ENCODE results near the gene PLXDC1. TPM values are rescaled to one million over a fixed set of nuclear protein-coding genes. Genes with fewer than 3 reads are reported as not detected.

Gene PLXDC1
- not detected in 2 replicates for total RNA-seq (2014; rRNA removed; shearing (Covaris generic); ENCODE audit: low replicate concordance)

- H3K4me1 ChIP-seq (ENCODE audit: low read length), result peaks cover 17% of the 10 kb centered on the region
- H4K20me1 ChIP-seq (ENCODE audit: insufficient read depth, low read depth, low read length), result no peaks in the 10 kb centered on the region
- no peak within 1 kb of the TSS for H3K27ac ChIP-seq (ENCODE audit: low read length)
- H3K9me2 ChIP-seq (replicated peaks; ENCODE audit: insufficient read depth, low read length), result no peaks in the 10 kb centered on the region
- no peaks in the 10 kb centered on the region for H3K79me2 ChIP-seq (ENCODE audit: low read length)
- peak within 1 kb of the TSS; percentile 90; the same call in 1 of the 2 replicates for H3K4me3 ChIP-seq (ENCODE audit: low read length)
- no peak for DNase-seq
- no peak within 1 kb of the TSS for H3K9ac ChIP-seq (ENCODE audit: low read length)
- no peaks in the 10 kb centered on the region for H3K27me3 ChIP-seq (ENCODE audit: low read length)
- H2AFZ ChIP-seq (ENCODE audit: low read length), result no peak within 1 kb of the TSS
- no peaks in the 10 kb centered on the region for H3K9me3 ChIP-seq (ENCODE audit: low read length)
- H3K36me3 ChIP-seq (ENCODE audit: insufficient read depth, low read length), result no peaks in the 10 kb centered on the region
- peak within 1 kb of the TSS; percentile 69 for H3K4me2 ChIP-seq (ENCODE audit: low read depth, low read length, poor library complexity, severe bottlenecking)
Observed at GRCh38 chr17:39151150-39151942, at the start of gene PLXDC1. TSS of gene PLXDC1 (minus strand) at chr17:39151637. CDS start at chr17:39151437, 200 bp downstream.

- Histone ChIP-seq H2AFZ (ENCODE audit: low read length) (no peak overlapping the region), H3K27me3 (ENCODE audit: low read length) (no peaks in the 10 kb centered on the region)
Observed at GRCh38 chr17:39200957-39201510, 49.6 kb upstream of the PLXDC1 start.

GRCh38 chr17:39200070-39200879, 48.8 kb upstream of the PLXDC1 start, which contains the start of gene RPL19:
TSS of gene RPL19 (plus strand) at chr17:39200283. CDS start at chr17:39200345, 62 bp downstream.
- H3K36me3 ChIP-seq (ENCODE audit: insufficient read depth, low read length), result peaks cover 34% of the 10 kb centered on the region

More at GRCh38 chr17:39200957-39201510, 49.6 kb upstream of the PLXDC1 start:
- H3K27ac ChIP-seq (ENCODE audit: low read length), result peak overlapping the region; percentile 88
- H3K9me3 ChIP-seq (ENCODE audit: low read length), result no peaks in the 10 kb centered on the region
- H3K36me3 ChIP-seq (ENCODE audit: insufficient read depth, low read length), result peaks cover 34% of the 10 kb centered on the region
- H3K4me2 ChIP-seq (ENCODE audit: low read depth, low read length, poor library complexity, severe bottlenecking), result peak overlapping the region; percentile 97
- DNase-seq, result peak; percentile 64
- peak overlapping the region; percentile 90 for H3K9ac ChIP-seq (ENCODE audit: low read length)
- H3K79me2 ChIP-seq (ENCODE audit: low read length), result peaks cover 37% of the 10 kb centered on the region
- peak overlapping the region; percentile 77 for H3K4me3 ChIP-seq (ENCODE audit: low read length)
- H4K20me1 ChIP-seq (ENCODE audit: insufficient read depth, low read depth, low read length), result peaks cover 25% of the 10 kb centered on the region
- H3K4me1 ChIP-seq (ENCODE audit: low read length), result peaks cover 46% of the 10 kb centered on the region
- no peaks in the 10 kb centered on the region for H3K9me2 ChIP-seq (replicated peaks; ENCODE audit: insufficient read depth, low read length)

GRCh38 chr17:39199820-39200069, 48.3 kb upstream of the PLXDC1 start:
- DNase-seq, result peak; percentile 98
- no peaks in the 10 kb centered on the region for H3K27me3 ChIP-seq (ENCODE audit: low read length)

More at GRCh38 chr17:39200070-39200879, 48.8 kb upstream of the PLXDC1 start, which contains the start of gene RPL19:
- peaks cover 54% of the 10 kb centered on the region for H3K4me1 ChIP-seq (ENCODE audit: low read length)
- DNase-seq, result no peak
- no peaks in the 10 kb centered on the region for H3K27me3 ChIP-seq (ENCODE audit: low read length)
- H2AFZ ChIP-seq (ENCODE audit: low read length), result peak within 1 kb of the TSS; percentile 91
- no peaks in the 10 kb centered on the region for H3K9me3 ChIP-seq (ENCODE audit: low read length)
- H3K9me2 ChIP-seq (replicated peaks; ENCODE audit: insufficient read depth, low read length), result no peaks in the 10 kb centered on the region
- peaks cover 44% of the 10 kb centered on the region for H3K79me2 ChIP-seq (ENCODE audit: low read length)
- peak within 1 kb of the TSS; percentile 90 for H3K9ac ChIP-seq (ENCODE audit: low read length)
- H3K27ac ChIP-seq (ENCODE audit: low read length), result peak within 1 kb of the TSS; percentile 88
- H4K20me1 ChIP-seq (ENCODE audit: insufficient read depth, low read depth, low read length), result peaks cover 25% of the 10 kb centered on the region
- H3K4me3 ChIP-seq (ENCODE audit: low read length), result peak within 1 kb of the TSS; percentile 77
- peak within 1 kb of the TSS; percentile 97 for H3K4me2 ChIP-seq (ENCODE audit: low read depth, low read length, poor library complexity, severe bottlenecking)

DNA sequence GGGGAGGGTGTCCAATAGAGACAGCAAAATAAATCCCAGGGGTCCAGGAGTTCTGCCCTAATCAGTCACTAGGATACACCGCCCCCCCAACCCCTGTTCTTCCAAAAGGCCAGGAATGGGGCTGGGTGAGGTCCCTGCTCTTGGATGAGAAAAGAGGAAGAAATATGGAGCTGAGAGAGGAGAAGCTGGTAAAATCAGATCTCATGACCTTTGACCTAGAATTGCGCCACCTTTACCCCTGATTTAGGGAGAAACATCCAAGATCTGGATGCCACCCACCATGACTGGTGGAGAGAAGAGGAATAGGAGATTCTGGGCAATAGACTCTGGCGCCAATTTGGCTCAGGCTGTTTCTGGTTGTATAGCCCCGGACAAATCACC, 46.7 kb upstream of the PLXDC1 start:
- Histone ChIP-seq H3K9me3 (ENCODE audit: low read length) (no peaks in the 10 kb centered on the region), H3K36me3 (ENCODE audit: insufficient read depth, low read length) (peaks cover 26% of the 10 kb centered on the region), H3K9me2 (replicated peaks; ENCODE audit: insufficient read depth, low read length) (no peaks in the 10 kb centered on the region), H3K4me2 (ENCODE audit: low read depth, low read length, poor library complexity, severe bottlenecking) (peak overlapping the region; percentile 97), H3K9ac (ENCODE audit: low read length) (peak overlapping the region; percentile 90), H3K4me1 (ENCODE audit: low read length) (peaks cover 73% of the 10 kb centered on the region), H3K27me3 (ENCODE audit: low read length) (no peaks in the 10 kb centered on the region), H3K79me2 (ENCODE audit: low read length) (peaks cover 62% of the 10 kb centered on the region), H4K20me1 (ENCODE audit: insufficient read depth, low read depth, low read length) (peaks cover 22% of the 10 kb centered on the region), H3K4me3 (ENCODE audit: low read length) (peak overlapping the region; percentile 77), H3K27ac (ENCODE audit: low read length) (peak overlapping the region; percentile 88), H2AFZ (ENCODE audit: low read length) (0 out of 2 replicates have a peak overlapping the region, but pooled peaks have one; percentile 18)
- peak; percentile 56 for DNase-seq

More at GRCh38 chr17:39199820-39200069, 48.3 kb upstream of the PLXDC1 start:
- peak overlapping the region; percentile 91 for H2AFZ ChIP-seq (ENCODE audit: low read length)
- no peaks in the 10 kb centered on the region for H3K9me2 ChIP-seq (replicated peaks; ENCODE audit: insufficient read depth, low read length)
- no peaks in the 10 kb centered on the region for H3K9me3 ChIP-seq (ENCODE audit: low read length)
- H3K9ac ChIP-seq (ENCODE audit: low read length), result peak overlapping the region; percentile 90
- H3K27ac ChIP-seq (ENCODE audit: low read length), result peak overlapping the region; percentile 88
- H4K20me1 ChIP-seq (ENCODE audit: insufficient read depth, low read depth, low read length), result peaks cover 25% of the 10 kb centered on the region
- peaks cover 30% of the 10 kb centered on the region for H3K36me3 ChIP-seq (ENCODE audit: insufficient read depth, low read length)
- peak overlapping the region; percentile 77 for H3K4me3 ChIP-seq (ENCODE audit: low read length)
- H3K79me2 ChIP-seq (ENCODE audit: low read length), result peaks cover 50% of the 10 kb centered on the region
- H3K4me2 ChIP-seq (ENCODE audit: low read depth, low read length, poor library complexity, severe bottlenecking), result peak overlapping the region; percentile 97
- peaks cover 59% of the 10 kb centered on the region for H3K4me1 ChIP-seq (ENCODE audit: low read length)

DNA sequence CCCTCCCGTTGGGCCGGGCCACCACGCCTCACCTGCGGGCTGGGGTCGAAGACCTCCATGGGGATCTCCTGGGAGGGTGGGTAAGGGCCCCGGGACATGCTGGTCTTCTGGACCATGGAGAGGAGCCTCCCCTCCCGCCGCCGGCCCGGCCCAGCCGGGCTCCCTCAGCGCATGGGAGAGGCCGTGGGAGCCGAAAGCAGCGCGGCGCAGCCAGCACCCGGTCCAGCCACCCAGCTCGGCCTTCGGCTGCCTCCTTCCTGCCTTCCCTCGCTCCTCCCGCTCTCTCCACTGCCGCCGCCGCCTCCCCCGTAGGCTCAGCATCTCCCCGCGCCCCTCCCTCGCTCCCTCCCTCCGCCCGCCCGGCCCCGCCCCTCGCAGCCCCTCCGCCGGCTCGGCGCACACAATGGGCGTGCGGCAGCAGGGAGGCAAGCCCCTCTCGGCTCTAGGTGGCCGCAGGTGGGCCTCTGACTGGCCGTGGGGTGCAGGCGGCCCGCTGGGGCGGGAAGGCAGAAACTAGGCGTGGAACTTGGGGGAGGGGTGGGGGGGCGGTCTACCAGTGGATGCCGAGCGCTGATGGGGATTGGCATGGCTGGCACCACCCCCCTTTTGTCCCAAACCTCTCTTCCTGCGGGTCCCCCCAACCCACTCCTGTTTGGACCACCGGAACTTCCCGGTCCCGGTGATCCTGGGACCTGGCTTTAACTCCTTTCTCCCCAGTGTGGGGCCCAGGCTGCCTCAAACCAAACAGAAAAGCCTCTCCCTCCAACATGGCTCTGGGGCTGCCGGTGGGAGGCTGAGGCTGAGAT, 46.1 kb upstream of the PLXDC1 start, which contains the start of gene CACNB1:
Gene CACNB1 (minus strand): TSS at position 290 of the 806 bp plus-strand sequence. CDS start 174 bp downstream, at position 116.
- 0 out of 2 replicates have a peak within 1 kb of the TSS, but pooled peaks have one; percentile 18 for H2AFZ ChIP-seq (ENCODE audit: low read length)
- no peaks in the 10 kb centered on the region for H3K27me3 ChIP-seq (ENCODE audit: low read length)
- DNase-seq, result peak; percentile 94
- peaks cover 70% of the 10 kb centered on the region for H3K4me1 ChIP-seq (ENCODE audit: low read length)
- H3K4me2 ChIP-seq (ENCODE audit: low read depth, low read length, poor library complexity, severe bottlenecking), result peak within 1 kb of the TSS; percentile 97
- peak within 1 kb of the TSS; percentile 88 for H3K27ac ChIP-seq (ENCODE audit: low read length)
- peaks cover 65% of the 10 kb centered on the region for H3K79me2 ChIP-seq (ENCODE audit: low read length)
- peak within 1 kb of the TSS; percentile 77 for H3K4me3 ChIP-seq (ENCODE audit: low read length)
- H4K20me1 ChIP-seq (ENCODE audit: insufficient read depth, low read depth, low read length), result peaks cover 19% of the 10 kb centered on the region
- H3K9me2 ChIP-seq (replicated peaks; ENCODE audit: insufficient read depth, low read length), result no peaks in the 10 kb centered on the region
- H3K36me3 ChIP-seq (ENCODE audit: insufficient read depth, low read length), result peaks cover 22% of the 10 kb centered on the region
- H3K9ac ChIP-seq (ENCODE audit: low read length), result peak within 1 kb of the TSS; percentile 90
- no peaks in the 10 kb centered on the region for H3K9me3 ChIP-seq (ENCODE audit: low read length)

DNA sequence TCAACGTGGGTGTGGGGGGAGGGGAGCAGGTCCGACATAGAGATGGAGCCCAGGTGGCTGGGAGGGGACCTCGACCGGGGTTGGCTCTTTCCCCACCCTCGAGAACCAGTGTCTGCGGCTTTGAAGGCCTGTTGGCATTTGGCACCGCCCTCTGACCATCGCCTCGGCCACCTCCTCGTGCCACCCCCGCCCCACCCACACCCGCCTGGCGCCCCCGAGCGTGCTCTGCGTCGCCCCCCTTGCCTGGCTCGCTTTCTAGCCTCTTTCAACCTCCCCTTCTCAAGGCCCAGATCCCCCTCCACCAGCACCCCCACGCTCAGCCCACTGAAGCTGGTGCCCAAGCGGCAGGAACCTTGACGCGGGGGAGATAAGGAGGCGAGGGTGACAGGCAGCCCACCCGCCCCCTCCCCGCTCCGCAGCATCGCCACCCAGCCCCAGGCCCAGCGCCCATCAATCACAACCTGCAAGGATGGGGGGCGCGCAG, 45.4 kb upstream of the PLXDC1 start:
- Histone ChIP-seq H3K9ac (ENCODE audit: low read length) (peak overlapping the region; percentile 90), H3K4me2 (ENCODE audit: low read depth, low read length, poor library complexity, severe bottlenecking) (peak overlapping the region; percentile 97), H3K9me2 (replicated peaks; ENCODE audit: insufficient read depth, low read length) (no peaks in the 10 kb centered on the region), H3K9me3 (ENCODE audit: low read length) (no peaks in the 10 kb centered on the region), H3K4me3 (ENCODE audit: low read length) (peak overlapping the region; percentile 77), H3K36me3 (ENCODE audit: insufficient read depth, low read length) (peaks cover 19% of the 10 kb centered on the region), H3K27ac (ENCODE audit: low read length) (peak overlapping the region; percentile 81), H2AFZ (ENCODE audit: low read length) (no peak overlapping the region), H3K27me3 (ENCODE audit: low read length) (no peaks in the 10 kb centered on the region), H3K79me2 (ENCODE audit: low read length) (peaks cover 58% of the 10 kb centered on the region), H4K20me1 (ENCODE audit: insufficient read depth, low read depth, low read length) (peaks cover 13% of the 10 kb centered on the region; the same call in 1 of the 2 replicates), H3K4me1 (ENCODE audit: low read length) (peaks cover 63% of the 10 kb centered on the region)
- peak; percentile 88 for DNase-seq

Data from Karpas-422 (cell line).